Bronchial epithelial cell (primary cell): ENCODE results near the gene CDH8. TPM values are rescaled to one million over a fixed set of nuclear protein-coding genes. Genes with fewer than 3 reads are reported as not detected.

ENCODE experiments used
- DNase-seq: peaks from one replicate; pipeline ENCODE4 v3.0.0-alpha.2; 2010; ENCODE audit warnings: low read depth
- FAIRE-seq: peaks from 2 replicates; lab custom pipeline; 2011; peaks lifted over from hg19 to GRCh38; lab: Jason Lieb, UNC
- H3K27me3 ChIP-seq: 2 replicates; pipeline ENCODE4 v1.5.1; 2011; ENCODE audit warnings: low read length; ENCODE audit not compliant: control insufficient read depth, insufficient read depth
- H3K36me3 ChIP-seq: 2 replicates; pipeline ENCODE4 v1.5.1; 2011; ENCODE audit warnings: low read length; ENCODE audit not compliant: control insufficient read depth, insufficient read depth
- H3K4me3 ChIP-seq: 2 replicates; pipeline ENCODE4 v1.5.1; 2011; ENCODE audit warnings: mild to moderate bottlenecking, low read depth, low read length, control low read depth
- total RNA-seq: library from RNA; depleted of rRNA; stranded (reverse); fragments of >200 nt; gene quantifications from 2 replicates; pipeline ENCODE4 v1.2.1, GENCODE V29; 2014
- TF ChIP-seq, protein P1 (sequence below): IDR thresholded peaks from 2 replicates; pipeline ENCODE4 v1.5.1; 2011; ENCODE audit warnings: mild to moderate bottlenecking, moderate library complexity, low read length, control low read depth, inconsistent platforms; ENCODE audit not compliant: insufficient read depth, severe bottlenecking

CDH8 gene
- total RNA-seq, 1 donor from 2014 or later = 1.8 TPM

- DNase-seq (peak; percentile 3), FAIRE-seq (no peak)
- TF ChIP-seq, protein P1, sequence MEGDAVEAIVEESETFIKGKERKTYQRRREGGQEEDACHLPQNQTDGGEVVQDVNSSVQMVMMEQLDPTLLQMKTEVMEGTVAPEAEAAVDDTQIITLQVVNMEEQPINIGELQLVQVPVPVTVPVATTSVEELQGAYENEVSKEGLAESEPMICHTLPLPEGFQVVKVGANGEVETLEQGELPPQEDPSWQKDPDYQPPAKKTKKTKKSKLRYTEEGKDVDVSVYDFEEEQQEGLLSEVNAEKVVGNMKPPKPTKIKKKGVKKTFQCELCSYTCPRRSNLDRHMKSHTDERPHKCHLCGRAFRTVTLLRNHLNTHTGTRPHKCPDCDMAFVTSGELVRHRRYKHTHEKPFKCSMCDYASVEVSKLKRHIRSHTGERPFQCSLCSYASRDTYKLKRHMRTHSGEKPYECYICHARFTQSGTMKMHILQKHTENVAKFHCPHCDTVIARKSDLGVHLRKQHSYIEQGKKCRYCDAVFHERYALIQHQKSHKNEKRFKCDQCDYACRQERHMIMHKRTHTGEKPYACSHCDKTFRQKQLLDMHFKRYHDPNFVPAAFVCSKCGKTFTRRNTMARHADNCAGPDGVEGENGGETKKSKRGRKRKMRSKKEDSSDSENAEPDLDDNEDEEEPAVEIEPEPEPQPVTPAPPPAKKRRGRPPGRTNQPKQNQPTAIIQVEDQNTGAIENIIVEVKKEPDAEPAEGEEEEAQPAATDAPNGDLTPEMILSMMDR = no peak
- Histone ChIP-seq H3K36me3 (no peaks in the 10 kb centered on the region), H3K27me3 (no peaks in the 10 kb centered on the region), H3K4me3 (no peak overlapping the region)
Observed at GRCh38 chr16:62014319-62014923, 21.8 kb downstream of the CDH8 start.

DNA sequence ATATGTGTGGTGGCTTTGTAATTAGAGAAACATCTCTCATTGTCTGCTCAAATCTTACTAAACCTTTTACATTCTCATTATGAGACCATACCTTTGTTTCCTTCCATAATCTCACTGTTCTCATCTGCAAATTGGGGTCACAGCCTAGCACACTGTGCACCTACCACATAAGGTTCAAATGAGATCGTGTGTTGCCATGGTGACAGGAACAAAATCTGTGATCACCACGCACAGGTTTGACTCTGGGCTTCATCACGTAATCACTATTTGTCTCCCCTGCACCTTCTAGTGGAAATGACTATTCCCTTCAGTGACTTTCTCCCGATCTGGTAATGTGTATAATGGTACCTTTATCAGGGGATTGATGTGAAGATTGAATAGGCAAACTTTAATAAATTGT is 26.1 kb downstream of the CDH8 start:
- Histone ChIP-seq H3K27me3 (no peaks in the 10 kb centered on the region), H3K36me3 (no peaks in the 10 kb centered on the region), H3K4me3 (no peak overlapping the region)
- TF ChIP-seq, protein P1 = no peak
- no peak for FAIRE-seq
- no peak for DNase-seq

DNA sequence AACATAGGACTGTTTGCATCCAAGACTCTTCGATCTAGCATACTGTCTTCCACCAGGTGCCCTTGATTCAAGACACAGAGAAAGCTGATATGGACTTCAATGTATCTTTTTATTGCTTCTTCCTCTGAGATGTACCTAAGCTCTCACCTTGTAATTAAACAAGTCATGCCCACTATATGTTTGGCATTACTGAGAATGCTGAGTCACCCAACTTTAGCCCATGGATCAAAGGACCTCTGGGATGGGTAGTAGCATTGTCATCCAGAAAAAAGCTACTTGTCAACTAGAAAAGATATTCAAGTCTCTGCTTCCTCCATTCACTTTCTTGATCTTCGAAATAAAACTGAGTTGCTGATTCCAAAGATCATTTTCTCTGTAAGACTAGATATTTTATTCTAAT is 37.8 kb downstream of the CDH8 start:
- Histone ChIP-seq H3K27me3 (no peaks in the 10 kb centered on the region), H3K4me3 (no peak overlapping the region), H3K36me3 (no peaks in the 10 kb centered on the region)
- TF ChIP-seq, protein P1 = no peak
- DNase-seq (no peak), FAIRE-seq (no peak)

- Histone ChIP-seq H3K27me3 (no peaks in the 10 kb centered on the region), H3K36me3 (no peaks in the 10 kb centered on the region), H3K4me3 (no peak overlapping the region)
- FAIRE-seq = no peak
- TF ChIP-seq, protein P1 = no peak
- DNase-seq = no peak
Observed at GRCh38 chr16:61993108-61993507, 43.1 kb downstream of the CDH8 start.

- DNase-seq (no peak), FAIRE-seq (no peak)
- TF ChIP-seq, protein P1 = no peak
- H3K36me3 ChIP-seq = no peaks in the 10 kb centered on the region
- no peak overlapping the region for H3K4me3 ChIP-seq
- no peaks in the 10 kb centered on the region for H3K27me3 ChIP-seq
Observed at GRCh38 chr16:61987474-61988012, 48.7 kb downstream of the CDH8 start.

GRCh38 chr16:61969077-61969382 is 67.2 kb downstream of the CDH8 start:
- TF ChIP-seq, protein P1 = no peak
- Histone ChIP-seq H3K4me3 (no peak overlapping the region), H3K36me3 (no peaks in the 10 kb centered on the region), H3K27me3 (no peaks in the 10 kb centered on the region)
- DNase-seq (no peak), FAIRE-seq (no peak)
